ENCODE data around the gene IL1RAPL2.

GRCh38 chrX:105711805-105712204 lies 1145.8 kb downstream of the IL1RAPL2 start:
- TF ChIP-seq RXRA (IDR thresholded peaks at IDR 0.05; ENCODE audit: insufficient read depth, low read depth, low read length) (no peak), POLR2A (IDR thresholded peaks at IDR 0.05; ENCODE audit: control extremely low read depth in 1 of 2, low read depth in 2 of 2, low read length in 2 of 2) (no peak), PHF8 (conservative IDR thresholded peaks at IDR 0.05; ENCODE audit: low read depth, low read length) (no peak), CHD2 (IDR thresholded peaks at IDR 0.05; ENCODE audit: low read length) (no peak), POU5F1 (IDR thresholded peaks at IDR 0.05; ENCODE audit: low read depth, low read length) (no peak), TAF7 (optimal IDR thresholded peaks at IDR 0.05; ENCODE audit: borderline replicate concordance, low read depth, low read length) (no peak), RFX5 (IDR thresholded peaks at IDR 0.05; ENCODE audit: borderline replicate concordance, low read depth, low read length) (no peak), SP1 (IDR thresholded peaks at IDR 0.05; ENCODE audit: low read depth, low read length) (no peak)
- TF ChIP-seq, protein P1, sequence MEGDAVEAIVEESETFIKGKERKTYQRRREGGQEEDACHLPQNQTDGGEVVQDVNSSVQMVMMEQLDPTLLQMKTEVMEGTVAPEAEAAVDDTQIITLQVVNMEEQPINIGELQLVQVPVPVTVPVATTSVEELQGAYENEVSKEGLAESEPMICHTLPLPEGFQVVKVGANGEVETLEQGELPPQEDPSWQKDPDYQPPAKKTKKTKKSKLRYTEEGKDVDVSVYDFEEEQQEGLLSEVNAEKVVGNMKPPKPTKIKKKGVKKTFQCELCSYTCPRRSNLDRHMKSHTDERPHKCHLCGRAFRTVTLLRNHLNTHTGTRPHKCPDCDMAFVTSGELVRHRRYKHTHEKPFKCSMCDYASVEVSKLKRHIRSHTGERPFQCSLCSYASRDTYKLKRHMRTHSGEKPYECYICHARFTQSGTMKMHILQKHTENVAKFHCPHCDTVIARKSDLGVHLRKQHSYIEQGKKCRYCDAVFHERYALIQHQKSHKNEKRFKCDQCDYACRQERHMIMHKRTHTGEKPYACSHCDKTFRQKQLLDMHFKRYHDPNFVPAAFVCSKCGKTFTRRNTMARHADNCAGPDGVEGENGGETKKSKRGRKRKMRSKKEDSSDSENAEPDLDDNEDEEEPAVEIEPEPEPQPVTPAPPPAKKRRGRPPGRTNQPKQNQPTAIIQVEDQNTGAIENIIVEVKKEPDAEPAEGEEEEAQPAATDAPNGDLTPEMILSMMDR (IDR thresholded peaks at IDR 0.05; ENCODE audit: control extremely low read depth in 1 of 3, insufficient read depth in 1 of 3, low read depth in 1 of 3, low read length in 3 of 3): no peak
- TF ChIP-seq, protein P2, sequence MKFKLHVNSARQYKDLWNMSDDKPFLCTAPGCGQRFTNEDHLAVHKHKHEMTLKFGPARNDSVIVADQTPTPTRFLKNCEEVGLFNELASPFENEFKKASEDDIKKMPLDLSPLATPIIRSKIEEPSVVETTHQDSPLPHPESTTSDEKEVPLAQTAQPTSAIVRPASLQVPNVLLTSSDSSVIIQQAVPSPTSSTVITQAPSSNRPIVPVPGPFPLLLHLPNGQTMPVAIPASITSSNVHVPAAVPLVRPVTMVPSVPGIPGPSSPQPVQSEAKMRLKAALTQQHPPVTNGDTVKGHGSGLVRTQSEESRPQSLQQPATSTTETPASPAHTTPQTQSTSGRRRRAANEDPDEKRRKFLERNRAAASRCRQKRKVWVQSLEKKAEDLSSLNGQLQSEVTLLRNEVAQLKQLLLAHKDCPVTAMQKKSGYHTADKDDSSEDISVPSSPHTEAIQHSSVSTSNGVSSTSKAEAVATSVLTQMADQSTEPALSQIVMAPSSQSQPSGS (IDR thresholded peaks at IDR 0.05; ENCODE audit: low read length): no peak

Data from H1 (cell line).